NOMO-1 treated with dmso at 0.1 percent for 144 hours (cell line): ENCODE results near the gene KRT72.

ENCODE experiments used
- DNase-seq: peaks from one replicate; lab custom pipeline; 2025; ENCODE audit not compliant: unreplicated experiment; lab: John Stamatoyannopoulos, UW

Gene KRT72

DNA sequence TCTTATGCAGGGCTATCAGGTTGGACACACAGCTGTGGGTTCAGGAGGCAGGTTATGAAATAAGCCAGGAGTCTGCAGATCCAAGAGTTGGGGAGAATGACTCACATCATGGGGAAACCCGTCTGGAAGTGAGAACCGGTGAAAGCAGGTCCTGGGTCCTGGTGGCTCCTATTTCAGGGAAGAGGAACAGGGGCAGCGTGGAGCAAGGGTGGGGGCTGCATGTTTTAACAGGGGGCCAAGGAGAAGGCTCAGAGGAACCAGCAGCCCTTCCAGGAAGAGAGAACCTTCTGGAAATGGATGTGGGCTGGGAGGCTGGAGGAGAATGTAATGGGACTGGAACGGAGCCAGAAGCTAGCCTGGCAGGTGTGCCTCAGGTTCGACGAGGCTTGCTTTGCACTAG lies 19.8 kb downstream of the KRT72 start:
- no peak for DNase-seq

DNA sequence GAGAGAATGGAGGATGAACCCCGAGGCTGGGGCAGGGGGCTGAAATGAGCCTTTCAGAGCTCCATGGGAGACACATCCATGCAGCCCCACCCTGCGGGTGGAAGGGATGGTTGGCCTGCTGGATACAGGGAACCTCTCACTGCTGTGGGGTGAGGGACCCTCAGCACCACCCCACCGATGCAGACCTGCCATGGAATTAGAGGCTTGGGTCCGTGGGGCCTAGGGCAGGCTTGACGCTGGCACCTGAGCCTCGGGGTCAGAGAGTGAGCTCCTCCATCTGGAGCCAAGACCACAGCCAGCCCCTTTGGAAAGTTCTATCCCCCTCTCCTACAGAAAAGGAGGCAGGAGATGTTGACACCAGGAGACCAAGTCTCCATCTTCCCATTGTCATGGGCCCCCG lies 20.2 kb downstream of the KRT72 start:
- DNase-seq, result no peak

DNA sequence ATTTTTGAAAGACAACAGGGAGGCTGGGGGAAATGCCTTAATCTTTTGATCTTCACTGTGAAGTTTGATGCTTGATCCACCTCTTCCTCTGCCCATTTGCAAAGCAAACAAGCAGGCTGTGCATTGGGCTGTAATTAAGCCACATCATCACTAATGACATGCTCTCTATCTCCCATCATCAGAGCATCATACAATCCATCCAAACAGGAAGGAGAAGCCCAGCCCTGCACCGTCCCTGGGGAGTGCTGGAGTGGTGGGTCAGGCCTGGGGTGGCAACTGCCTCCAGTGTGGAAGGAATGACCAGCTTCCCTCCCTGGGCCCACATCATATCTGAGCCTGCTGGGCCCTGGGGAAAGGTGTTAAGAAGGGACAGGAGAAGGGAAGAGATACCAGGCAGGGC lies 20.8 kb downstream of the KRT72 start:
- DNase-seq, result no peak

DNA sequence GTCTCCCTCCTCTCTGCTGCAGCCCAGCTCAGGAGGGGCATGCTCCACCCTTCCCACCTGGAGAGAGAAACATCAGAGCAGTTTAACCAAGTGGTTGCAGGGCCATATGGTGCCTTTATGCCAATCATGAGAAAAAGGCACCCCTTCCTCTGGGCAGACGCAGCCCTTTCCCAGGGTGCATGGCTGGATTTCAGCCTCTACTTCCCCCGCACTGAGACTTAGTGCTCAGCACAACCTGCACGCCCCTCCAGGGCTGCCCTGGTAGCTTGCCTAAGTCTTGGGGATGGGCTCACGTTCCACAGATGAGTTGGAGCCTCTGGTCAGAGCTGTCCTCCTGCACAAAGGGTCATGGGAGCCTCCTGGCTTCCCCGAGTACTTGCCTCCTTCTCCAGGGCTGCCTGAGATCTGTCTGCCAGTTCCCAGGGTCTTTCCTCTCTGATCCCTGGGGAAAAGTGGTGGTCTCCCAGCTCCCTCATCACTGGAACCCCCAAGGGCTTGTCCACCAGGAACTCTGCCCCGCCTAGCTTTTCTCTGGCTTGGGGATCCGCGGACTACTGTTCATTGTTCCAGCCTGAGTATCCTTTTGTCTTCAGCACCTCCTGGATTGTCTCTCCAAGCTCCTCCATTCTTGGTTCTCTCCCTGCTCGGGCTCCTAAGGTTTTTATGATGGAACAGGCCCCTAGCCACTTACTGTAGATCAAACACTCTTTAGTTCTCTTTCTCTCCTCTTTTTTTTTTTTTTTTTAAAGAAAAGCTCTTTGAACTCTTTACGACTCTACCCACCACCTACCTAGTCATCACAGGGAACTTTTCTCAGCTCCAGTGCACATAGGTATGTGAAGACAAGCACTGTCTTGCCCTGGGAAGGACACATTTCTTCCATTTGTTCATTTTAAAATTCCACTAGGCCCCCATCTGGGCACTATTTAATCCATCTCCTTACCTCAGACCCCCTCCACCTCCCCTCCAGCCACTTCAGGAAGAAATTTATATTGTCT lies 21.5 kb downstream of the KRT72 start:
- DNase-seq, result no peak

DNA sequence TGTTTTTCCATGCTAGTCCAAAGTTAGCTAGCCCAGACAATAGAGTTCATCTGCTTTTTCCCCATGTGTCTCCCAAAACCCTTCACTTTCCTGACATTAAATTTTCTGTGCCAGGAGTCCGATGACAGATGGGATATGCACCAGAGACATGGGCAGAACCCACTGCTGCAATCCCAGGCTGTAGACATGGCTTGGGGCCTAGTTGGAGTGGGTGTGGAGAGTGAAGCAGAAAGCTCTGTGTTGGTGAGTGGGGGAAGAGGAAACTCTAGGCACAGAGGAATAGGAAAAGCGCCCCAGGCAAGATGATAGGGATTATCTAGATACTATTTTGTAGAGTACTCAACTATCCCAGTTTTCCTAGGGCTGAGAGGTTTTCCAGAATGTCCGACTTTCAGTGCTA lies 22.8 kb downstream of the KRT72 start:
- DNase-seq, result no peak

DNA sequence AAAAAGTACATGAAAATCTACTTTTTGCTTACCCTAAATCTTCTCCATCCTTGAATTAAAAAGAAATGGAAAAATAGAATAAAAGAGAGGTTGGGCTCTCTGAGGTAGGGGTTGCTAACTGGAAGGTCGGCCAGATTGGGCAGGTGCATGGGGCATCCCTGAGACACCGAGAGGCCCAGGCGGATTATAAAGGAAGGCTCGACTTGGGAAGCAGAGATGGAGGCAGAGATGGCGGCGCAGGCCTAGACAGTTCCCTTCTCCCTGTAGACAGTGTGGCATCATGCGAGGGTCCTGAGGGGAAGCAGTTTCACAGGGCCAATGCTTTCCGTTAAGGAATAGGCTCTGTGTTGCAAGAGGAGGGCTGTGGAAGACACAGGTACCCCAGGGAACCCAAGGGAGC lies 23.9 kb downstream of the KRT72 start:
- no peak for DNase-seq

DNA sequence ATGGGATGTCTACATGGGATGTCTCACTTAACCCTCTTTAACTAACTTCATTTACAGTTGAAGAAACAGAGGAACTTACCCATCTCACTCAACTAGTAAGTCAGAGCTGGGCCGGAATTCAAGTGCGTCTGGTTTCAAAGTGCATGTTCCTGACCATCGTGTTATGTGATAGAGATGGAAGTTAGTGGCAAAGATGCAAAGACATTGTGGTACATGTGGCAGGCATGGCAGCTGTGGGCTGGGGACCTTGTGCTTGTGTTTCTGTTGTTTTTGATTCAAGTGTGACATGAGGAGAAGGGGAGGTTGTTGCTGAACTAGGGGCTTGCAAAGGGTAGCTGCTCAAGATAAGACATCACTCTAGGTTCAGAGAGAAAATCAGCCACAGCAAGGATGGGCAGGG lies 25.3 kb downstream of the KRT72 start:
- no peak for DNase-seq

DNA sequence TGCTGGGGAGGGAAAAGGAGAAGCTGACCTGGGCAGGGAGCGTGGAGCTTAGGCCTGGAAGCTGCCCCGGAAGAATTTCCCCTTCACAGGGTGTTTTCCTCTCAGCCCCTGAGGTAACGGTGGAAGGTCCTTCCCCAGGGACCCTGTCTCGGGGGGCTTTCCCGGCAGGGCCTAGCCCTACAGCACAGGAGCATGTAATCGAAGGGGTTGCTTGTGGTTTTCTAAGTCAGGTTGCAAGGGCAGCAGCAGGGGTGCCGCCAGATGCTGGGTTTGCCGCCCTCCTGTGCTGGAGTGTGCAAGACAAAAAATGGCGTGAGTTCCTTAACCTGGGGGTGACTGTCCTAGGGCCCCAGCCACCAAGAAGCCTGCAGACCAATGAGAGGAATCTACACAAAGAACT lies 26.0 kb downstream of the KRT72 start:
- DNase-seq, result no peak

DNA sequence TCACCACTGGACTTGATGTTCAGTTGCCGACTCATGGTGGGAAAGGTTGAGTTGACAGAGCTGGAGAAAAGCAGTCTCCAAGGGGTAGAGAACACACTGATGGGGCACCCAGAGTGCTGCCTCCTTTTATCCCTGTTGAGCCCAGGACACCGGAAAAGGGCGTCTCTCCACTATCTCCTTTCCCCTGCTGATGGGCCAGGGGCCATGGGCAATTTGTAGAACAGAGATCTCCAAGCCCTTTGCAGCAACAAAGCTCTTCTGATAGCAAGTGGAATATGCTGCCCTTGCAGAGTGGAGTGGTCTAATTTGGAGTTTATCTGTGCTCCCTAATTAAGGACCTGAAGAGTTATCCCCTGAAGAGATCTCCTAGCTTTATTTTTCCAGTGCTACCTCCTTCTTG lies 27.5 kb downstream of the KRT72 start, which contains the start of gene KRT74:
Gene KRT74 (minus strand): TSS at position 101 of the 400 bp plus-strand sequence. CDS start 66 bp downstream, at position 35.
- DNase-seq, result no peak

DNA sequence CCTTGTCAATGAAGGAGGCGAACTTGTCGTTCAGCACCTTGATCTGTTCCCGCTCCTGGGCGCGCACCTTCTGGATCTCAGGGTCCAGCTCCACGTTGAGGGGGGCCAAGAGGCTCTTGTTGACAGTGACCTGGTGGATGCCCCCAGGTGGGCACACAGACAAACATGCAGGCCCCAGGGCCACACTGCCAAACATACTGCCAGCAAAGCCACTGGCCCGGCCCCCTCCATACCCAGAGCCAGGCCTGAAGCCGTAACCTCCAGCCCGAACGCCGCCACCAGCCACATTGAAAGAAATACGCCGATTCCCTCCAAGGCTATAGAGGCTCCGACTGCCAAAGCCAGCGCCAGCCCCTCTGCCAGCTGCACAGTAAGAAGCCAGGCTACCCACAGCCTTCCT lies 28.0 kb downstream of the KRT72 start:
- DNase-seq, result no peak

DNA sequence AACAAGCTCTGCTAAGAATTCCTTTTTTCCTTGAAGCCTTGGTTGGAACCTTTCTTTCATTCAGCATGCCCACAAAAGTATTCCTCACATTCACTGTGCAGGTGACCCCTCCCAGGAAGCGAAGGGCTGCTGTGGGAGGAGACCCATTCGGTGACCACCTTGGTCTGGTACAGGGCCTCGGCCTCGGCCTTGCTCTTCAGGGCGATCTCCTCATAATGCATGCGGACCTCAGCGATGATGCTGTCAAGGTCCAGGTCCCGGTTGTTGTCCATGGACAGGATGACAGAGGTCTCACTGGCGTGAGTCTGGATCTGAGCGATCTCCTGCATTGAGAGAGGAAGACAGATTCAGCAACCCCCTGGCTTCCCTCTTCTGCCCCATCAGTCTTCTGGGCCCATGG lies 30.8 kb downstream of the KRT72 start:
- DNase-seq, result no peak

DNA sequence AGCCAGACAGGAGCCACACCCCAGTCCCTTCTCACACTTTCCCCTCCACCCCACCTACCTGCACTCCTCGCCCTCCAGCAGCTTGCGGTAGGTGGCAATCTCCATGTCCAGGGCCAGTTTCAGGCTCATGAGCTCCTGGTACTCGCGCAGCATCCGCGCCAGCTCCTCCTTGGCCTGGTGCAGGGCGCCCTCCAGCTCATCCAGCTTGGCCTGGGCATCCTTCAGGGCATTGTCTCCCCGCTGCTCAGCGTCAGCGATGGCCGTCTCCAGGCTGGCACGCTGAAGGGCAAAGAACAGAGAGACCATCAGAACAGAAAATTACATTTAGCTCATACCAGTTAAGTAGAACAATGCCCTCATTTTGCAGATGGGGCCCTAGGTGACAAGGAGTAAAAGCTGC lies 33.2 kb downstream of the KRT72 start:
- DNase-seq, result no peak

DNA sequence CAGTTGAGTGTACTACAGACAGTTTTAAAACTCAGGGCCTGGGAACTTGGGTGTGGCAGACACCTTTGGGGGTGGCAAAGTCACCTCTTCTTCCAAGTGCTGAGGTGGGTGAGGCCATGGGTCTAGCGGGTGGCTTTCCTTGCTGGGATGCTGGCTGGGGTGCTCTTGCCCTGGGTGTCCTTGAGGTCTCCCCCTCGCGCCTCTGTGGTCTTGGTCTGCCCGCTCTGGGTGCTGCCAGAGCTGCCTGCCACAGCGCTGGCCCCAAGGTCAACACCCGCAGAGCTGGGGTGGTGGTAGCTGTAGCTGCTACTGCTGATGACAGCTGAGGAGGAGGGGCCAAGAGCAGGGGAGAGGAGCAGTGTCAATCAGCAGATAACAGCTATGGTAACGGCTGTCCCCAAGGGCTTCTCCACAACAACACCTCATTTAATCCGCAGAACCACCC lies 34.4 kb downstream of the KRT72 start:
- no peak for DNase-seq

DNA sequence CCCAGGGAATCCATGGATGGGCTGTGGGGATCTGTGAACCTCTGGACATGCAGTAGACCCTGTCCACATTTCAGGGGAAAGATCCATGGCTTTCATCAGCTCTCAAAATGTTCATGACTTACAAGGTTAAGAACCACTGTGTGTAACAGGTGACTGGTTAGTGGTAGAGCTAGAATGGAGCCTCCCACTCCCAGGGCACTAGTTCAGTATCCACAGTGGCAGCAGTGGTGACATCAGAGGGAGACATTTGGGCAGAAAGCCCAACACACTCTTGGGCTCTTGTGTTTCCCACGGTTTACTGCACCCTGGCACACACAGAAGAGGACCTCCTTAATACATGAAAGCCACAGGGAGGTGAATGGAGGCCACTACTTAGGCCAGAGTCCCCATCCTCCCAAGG lies 36.7 kb downstream of the KRT72 start:
- DNase-seq, result no peak

DNA sequence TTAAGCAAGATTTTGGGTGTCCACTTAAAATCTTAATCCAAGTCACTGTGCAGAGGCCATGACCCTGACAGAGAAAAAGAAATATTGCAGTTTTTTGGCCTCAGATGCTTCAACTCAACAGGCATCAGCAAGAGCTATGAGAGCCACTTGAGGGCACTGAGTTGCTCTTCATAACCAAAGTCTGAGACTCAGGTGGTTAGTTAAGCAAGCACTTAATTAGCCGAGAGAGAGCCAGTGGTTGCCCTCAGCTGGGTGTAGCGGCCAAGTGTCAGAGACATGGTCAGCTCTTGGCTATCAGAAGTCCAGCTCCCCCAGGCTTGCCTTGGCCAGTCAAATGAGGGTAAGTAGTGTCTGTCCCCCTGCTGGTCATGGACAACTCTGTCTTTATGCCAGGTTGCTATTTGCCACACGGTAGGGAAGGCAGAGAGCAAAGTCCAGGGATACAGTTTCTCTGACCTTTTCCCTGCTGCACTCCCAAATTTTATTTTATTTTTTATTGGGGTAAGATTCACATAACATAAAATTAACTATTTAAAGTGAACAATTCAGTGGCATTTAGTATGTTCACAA lies 39.3 kb downstream of the KRT72 start:
- no peak for DNase-seq

DNA sequence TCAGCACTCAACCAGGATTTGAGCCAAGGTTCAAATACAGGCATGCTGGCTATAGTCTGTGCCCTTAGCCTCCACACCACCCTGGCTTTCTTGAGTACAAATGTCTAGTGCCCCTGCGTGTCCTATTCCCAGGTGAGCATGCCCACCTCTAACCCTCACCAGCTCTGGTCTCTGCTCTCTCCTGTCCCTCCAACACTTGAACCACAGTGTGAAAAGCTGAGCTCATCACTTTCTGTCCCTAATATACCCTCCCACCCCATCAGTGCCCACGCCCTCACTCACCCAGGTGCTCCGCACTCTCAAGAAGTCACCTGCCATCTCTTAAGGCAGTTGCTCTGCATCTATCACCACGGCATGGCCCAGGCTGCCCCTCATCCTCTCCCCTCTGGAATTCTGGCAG lies 41.3 kb downstream of the KRT72 start:
- no peak for DNase-seq

DNA sequence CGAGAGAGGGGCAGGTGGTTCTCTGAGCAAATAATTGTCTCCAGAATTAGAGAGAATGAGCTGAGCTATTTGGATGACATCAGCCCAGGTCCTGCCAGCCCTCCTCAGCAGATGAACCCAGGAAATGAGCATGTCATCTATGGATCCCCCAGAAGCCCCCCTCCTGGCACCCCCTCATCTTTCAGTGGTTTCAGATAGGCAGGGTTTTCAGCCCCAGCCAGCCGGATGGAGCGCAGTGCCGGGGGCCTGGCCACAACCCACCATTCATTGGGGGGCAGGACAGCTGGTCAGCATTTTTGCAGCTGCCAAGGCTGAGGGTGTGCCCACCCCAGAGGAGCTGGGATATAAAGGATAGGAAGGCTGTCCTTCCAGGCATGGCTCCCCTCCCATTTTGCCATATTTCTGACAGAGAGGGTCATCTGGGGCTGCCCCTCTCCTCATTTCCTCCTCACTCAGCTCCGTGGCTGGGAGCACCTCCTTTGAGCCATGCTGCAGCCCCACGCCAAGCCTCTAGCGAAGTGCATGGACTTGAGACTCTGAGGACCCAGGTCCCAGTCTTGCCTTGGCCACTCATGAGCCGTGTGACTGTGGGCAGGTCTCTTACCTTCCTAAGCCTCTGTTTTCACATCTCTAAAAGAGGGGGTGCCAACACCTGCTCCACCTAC lies 42.4 kb downstream of the KRT72 start:
- DNase-seq, result no peak

DNA sequence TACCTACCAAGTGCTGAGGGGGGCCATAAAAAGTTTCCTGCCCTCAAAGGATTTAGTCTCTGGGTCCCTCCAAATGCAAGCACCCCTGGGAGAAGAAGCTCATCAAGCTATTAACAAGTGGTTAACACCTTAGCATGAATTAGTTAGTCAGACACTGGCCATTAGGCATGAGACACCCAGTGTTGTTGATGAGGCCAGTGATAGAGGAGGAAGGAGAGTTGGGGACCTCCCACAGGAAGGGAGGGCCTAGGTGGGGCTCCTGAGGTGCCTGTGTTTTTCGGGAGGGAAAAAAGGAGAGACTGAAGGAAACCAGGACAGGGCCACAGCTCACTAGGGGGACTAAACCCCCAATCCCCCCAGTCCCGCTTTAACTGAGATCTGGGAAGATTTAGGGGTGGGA lies 43.8 kb downstream of the KRT72 start:
- no peak for DNase-seq

DNA sequence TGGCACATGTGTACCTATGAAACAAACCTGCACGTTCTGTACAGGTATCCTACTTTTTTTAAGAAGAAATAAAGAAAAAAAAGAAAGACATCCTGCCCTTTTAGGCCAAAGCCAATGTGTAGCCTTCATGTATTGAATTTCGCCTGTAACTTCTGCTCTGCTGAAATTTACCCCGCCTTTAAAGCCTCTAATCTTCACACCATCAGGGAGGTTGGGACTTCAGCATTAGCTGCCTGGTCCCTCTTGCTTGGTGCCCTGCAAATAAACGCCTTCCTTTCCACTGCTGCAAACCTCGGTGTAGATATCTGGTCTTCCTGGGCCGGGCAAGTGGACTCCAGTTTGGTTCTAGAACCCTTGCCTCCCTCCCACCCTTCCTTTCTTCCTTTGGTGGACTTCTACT lies 45.7 kb downstream of the KRT72 start:
- no peak for DNase-seq

DNA sequence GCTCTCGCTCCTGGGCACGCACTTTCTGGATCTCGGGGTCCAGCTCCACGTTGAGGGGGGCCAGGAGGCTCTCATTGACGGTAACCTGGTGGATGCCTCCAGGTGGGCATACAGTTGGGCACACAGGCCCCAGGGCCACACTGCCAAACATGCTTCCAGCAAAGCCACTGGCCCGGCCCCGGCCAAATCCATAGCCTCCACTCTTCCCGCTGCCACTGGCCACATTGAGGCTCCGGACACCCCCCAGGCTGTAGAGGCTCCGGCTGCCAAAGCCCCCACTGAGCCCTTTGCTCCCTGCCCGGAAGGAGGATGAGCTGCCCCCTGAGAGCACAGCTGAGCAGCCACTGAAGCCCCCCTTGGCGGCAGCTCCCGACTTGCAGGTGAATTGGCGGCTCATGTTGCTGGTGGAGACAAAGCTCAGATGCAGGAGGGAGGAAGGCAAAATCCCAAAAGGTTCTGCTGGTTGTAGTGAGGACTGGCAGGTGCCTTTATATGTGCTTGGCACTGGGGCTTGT lies 48.5 kb downstream of the KRT72 start, which contains the start of gene KRT71:
Gene KRT71 (minus strand): TSS at position 465 of the 515 bp plus-strand sequence. CDS start 68 bp downstream, at position 397.
- DNase-seq, result no peak

DNA sequence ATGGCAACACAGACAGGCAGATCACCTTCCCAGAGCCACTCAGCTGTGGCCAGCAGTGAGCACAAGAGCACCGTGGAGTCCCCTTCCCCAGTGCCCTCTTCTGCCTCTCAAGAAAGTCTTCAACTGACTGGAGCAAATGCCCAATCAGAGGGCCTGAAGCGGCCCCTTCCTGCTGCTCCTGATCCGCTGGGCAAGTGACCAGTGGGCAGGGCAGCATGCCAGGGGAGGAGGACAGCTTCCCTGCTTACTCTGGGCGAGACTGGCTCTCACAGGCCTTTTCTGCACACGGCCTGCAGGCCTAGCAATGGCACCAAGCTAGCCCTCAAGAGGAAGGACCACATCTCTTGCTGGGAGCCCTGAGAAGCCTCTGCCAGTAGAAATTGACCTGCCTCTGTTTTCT lies 49.2 kb downstream of the KRT72 start:
- DNase-seq, result no peak
